Mucosa of stomach (tissue), 1 donor: ENCODE data around the gene ZSCAN10.
"Not testable (repeated sequence)": the region's sequence is repeated elsewhere in the genome, so short reads cannot be mapped to it uniquely, and the experiment has no call there.

Experiments used
- H3K27me3 ChIP-seq: one replicate; pipeline ENCODE4 v1.7.0; 2013; ENCODE audit warnings: mild to moderate bottlenecking, low read length; ENCODE audit not compliant: control insufficient read depth, insufficient read depth
- H3K36me3 ChIP-seq: one replicate; pipeline ENCODE4 v1.7.0; 2013; ENCODE audit warnings: low read length; ENCODE audit not compliant: control insufficient read depth, insufficient read depth
- H3K4me1 ChIP-seq: one replicate; pipeline ENCODE4 v1.7.0; 2013; ENCODE audit warnings: mild to moderate bottlenecking, low read length; ENCODE audit not compliant: control insufficient read depth, insufficient read depth
- H3K4me3 ChIP-seq: one replicate; pipeline ENCODE4 v1.7.0; 2013; ENCODE audit warnings: low read length
- H3K9ac ChIP-seq: one replicate; pipeline ENCODE4 v1.7.0; 2013; ENCODE audit warnings: mild to moderate bottlenecking, low read length, moderate library complexity
- H3K9me3 ChIP-seq: one replicate; pipeline ENCODE4 v1.7.0; 2013; ENCODE audit warnings: mild to moderate bottlenecking, low read length, moderate library complexity; ENCODE audit not compliant: control insufficient read depth
- donor health status: Pancreatic carcinoma.

Gene ZSCAN10

GRCh38 chr16:3060339-3061127 lies 38.6 kb downstream of the ZSCAN10 start:
- Histone ChIP-seq H3K9ac (no peak overlapping the region), H3K36me3 (no peaks in the 10 kb centered on the region), H3K9me3 (no peaks in the 10 kb centered on the region), H3K27me3 (no peaks in the 10 kb centered on the region), H3K4me1 (peaks cover 27% of the 10 kb centered on the region), H3K4me3 (no peak overlapping the region)

GRCh38 chr16:3059723-3060242 lies 39.3 kb downstream of the ZSCAN10 start:
- peak overlapping the region; percentile 85 for H3K9ac ChIP-seq
- no peaks in the 10 kb centered on the region for H3K9me3 ChIP-seq
- H3K27me3 ChIP-seq: no peaks in the 10 kb centered on the region
- H3K4me3 ChIP-seq: peak overlapping the region; percentile 50
- peaks cover 20% of the 10 kb centered on the region for H3K4me1 ChIP-seq
- no peaks in the 10 kb centered on the region for H3K36me3 ChIP-seq

- Histone ChIP-seq H3K9me3 (no peaks in the 10 kb centered on the region), H3K27me3 (no peaks in the 10 kb centered on the region), H3K4me3 (peak overlapping the region; percentile 63), H3K4me1 (peaks cover 17% of the 10 kb centered on the region), H3K9ac (peak overlapping the region; percentile 85), H3K36me3 (no peaks in the 10 kb centered on the region)
Measured at GRCh38 chr16:3059041-3059722, 39.9 kb downstream of the ZSCAN10 start.

- Histone ChIP-seq H3K4me3 (peak overlapping the region; percentile 63), H3K9ac (peak overlapping the region; percentile 85), H3K9me3 (no peaks in the 10 kb centered on the region), H3K4me1 (peaks cover 17% of the 10 kb centered on the region), H3K36me3 (no peaks in the 10 kb centered on the region), H3K27me3 (no peaks in the 10 kb centered on the region)
Measured at GRCh38 chr16:3058139-3059030, 40.7 kb downstream of the ZSCAN10 start.

GRCh38 chr16:3057181-3058138 lies 41.6 kb downstream of the ZSCAN10 start:
- Histone ChIP-seq H3K4me3 (no peak overlapping the region), H3K36me3 (no peaks in the 10 kb centered on the region), H3K4me1 (peaks cover 17% of the 10 kb centered on the region), H3K9ac (no peak overlapping the region), H3K27me3 (no peaks in the 10 kb centered on the region), H3K9me3 (no peaks in the 10 kb centered on the region)

- no peak overlapping the region for H3K4me3 ChIP-seq
Measured at GRCh38 chr16:3056336-3057180, 42.5 kb downstream of the ZSCAN10 start.

GRCh38 chr16:3055734-3056115 lies 43.4 kb downstream of the ZSCAN10 start:
- H3K4me3 ChIP-seq, H3K27me3 ChIP-seq, H3K9me3 ChIP-seq, H3K36me3 ChIP-seq, H3K9ac ChIP-seq: not testable (repeated sequence)
- H3K4me1 ChIP-seq: peaks cover 17% of the 10 kb centered on the region

More at GRCh38 chr16:3056336-3057180, 42.5 kb downstream of the ZSCAN10 start:
- H3K9ac ChIP-seq: no peak overlapping the region
- no peaks in the 10 kb centered on the region for H3K27me3 ChIP-seq
- no peaks in the 10 kb centered on the region for H3K36me3 ChIP-seq
- no peaks in the 10 kb centered on the region for H3K9me3 ChIP-seq
- H3K4me1 ChIP-seq: peaks cover 17% of the 10 kb centered on the region

GRCh38 chr16:3054965-3055733 lies 43.9 kb downstream of the ZSCAN10 start:
- Histone ChIP-seq H3K4me3 (no peak overlapping the region), H3K4me1 (peaks cover 12% of the 10 kb centered on the region), H3K36me3 (no peaks in the 10 kb centered on the region), H3K9ac (no peak overlapping the region), H3K27me3 (peaks cover 8% of the 10 kb centered on the region), H3K9me3 (no peaks in the 10 kb centered on the region)

- not testable (repeated sequence) for H3K4me1 ChIP-seq, H3K36me3 ChIP-seq, H3K4me3 ChIP-seq, H3K9me3 ChIP-seq, H3K9ac ChIP-seq
- H3K27me3 ChIP-seq: peaks cover 24% of the 10 kb centered on the region
Measured at GRCh38 chr16:3053330-3053710, 45.8 kb downstream of the ZSCAN10 start.
